HepG2 (cell line): ENCODE results near the gene ANXA9. TPM values are rescaled to one million over a fixed set of nuclear protein-coding genes. Genes with fewer than 3 reads are reported as not detected.

Experiments
- ARNT ChIP-seq: fragments of 450-650 bp; IDR thresholded peaks from 2 replicates; pipeline ENCODE4 v1.6.1; 2017
- ATF1 ChIP-seq: IDR thresholded peaks from 2 replicates; pipeline ENCODE4 v1.6.1; 2016; ENCODE audit warnings: mild to moderate bottlenecking, control low read depth
- ATF3 ChIP-seq: sonication (generic); formaldehyde crosslinking; IDR thresholded peaks from 2 replicates; pipeline ENCODE4 v1.4.0; 2020; ENCODE audit warnings: missing genetic modification reagents
- BORCS8-MEF2B ChIP-seq: sonication (generic); formaldehyde crosslinking; IDR thresholded peaks from 2 replicates; pipeline ENCODE4 v1.8.0; 2022; ENCODE audit warnings: mild to moderate bottlenecking, missing genetic modification reagents
- CTCF ChIP-seq: sonication (generic); formaldehyde crosslinking; IDR thresholded peaks from 2 replicates; pipeline ENCODE4 v1.5.0; 2020; ENCODE audit warnings: mild to moderate bottlenecking, missing genetic modification reagents, moderate library complexity
- DZIP1 ChIP-seq: sonication (generic); formaldehyde crosslinking; IDR thresholded peaks from 2 replicates; pipeline ENCODE4 v1.5.0; 2020; ENCODE audit warnings: mild to moderate bottlenecking, missing genetic modification reagents
- GATAD1 ChIP-seq: IDR thresholded peaks from 2 replicates; pipeline ENCODE4 v1.6.1; 2016; ENCODE audit warnings: missing genetic modification reagents, missing compliant biosample characterization
- GRHL1 ChIP-seq: sonication (generic); formaldehyde crosslinking; conservative IDR thresholded peaks from 2 replicates; pipeline ENCODE4 v1.8.0; 2022; ENCODE audit warnings: missing genetic modification reagents
- HNF4A ChIP-seq: sonication (generic); formaldehyde crosslinking; IDR thresholded peaks from 2 replicates; pipeline ENCODE4 v1.4.0; 2020; ENCODE audit warnings: missing genetic modification reagents
- MLLT10 ChIP-seq: sonication (generic); formaldehyde crosslinking; IDR thresholded peaks from 2 replicates; pipeline ENCODE4 v1.4.0; 2020; ENCODE audit warnings: missing genetic modification reagents
- NFIC ChIP-seq: IDR thresholded peaks from 2 replicates; pipeline ENCODE4 v1.6.1; 2012; ENCODE audit warnings: mild to moderate bottlenecking, low read length, inconsistent platforms
- NONO ChIP-seq, 2 experiments: fragments of 450-650 bp in 1 of 2; sonication (generic) in 1 of 2; formaldehyde crosslinking in 1 of 2; IDR thresholded peaks in 1 of 2; conservative IDR thresholded peaks in 1 of 2; 2 replicates each; pipeline versions ENCODE4 v1.6.1 to v1.8.0; 2017 to 2022; ENCODE audit warnings: mild to moderate bottlenecking in 1 of 2, missing genetic modification reagents in 1 of 2, moderate library complexity in 1 of 2
- NR2F6 ChIP-seq, 2 experiments: IDR thresholded peaks; 2 replicates each; pipeline ENCODE4 v1.6.1; 2016; ENCODE audit warnings: antibody characterized with exemption in 1 of 2, mild to moderate bottlenecking in 1 of 2
- SMARCE1 ChIP-seq: fragments of 450-650 bp; IDR thresholded peaks from 2 replicates; pipeline ENCODE4 v1.6.1; 2017; ENCODE audit warnings: borderline replicate concordance
- TEAD3 ChIP-seq: optimal IDR thresholded peaks from 2 replicates; pipeline ENCODE3; 2016; ENCODE audit warnings: borderline replicate concordance
- ZBTB25 ChIP-seq: IDR thresholded peaks from 2 replicates; pipeline ENCODE4 v1.6.1; 2018; ENCODE audit warnings: missing genetic modification reagents
- ZFP1 ChIP-seq: IDR thresholded peaks from 2 replicates; pipeline ENCODE4 v1.6.1; 2016
- ZNF143 ChIP-seq: sonication (generic); formaldehyde crosslinking; IDR thresholded peaks from 2 replicates; pipeline ENCODE4 v1.4.0; 2020; ENCODE audit warnings: missing genetic modification reagents
- ZNF205 ChIP-seq: IDR thresholded peaks from 2 replicates; pipeline ENCODE4 v1.6.1; 2018; ENCODE audit warnings: missing biosample characterization, missing genetic modification reagents
- ZNF263 ChIP-seq: sonication (generic); formaldehyde crosslinking; IDR thresholded peaks from 2 replicates; pipeline ENCODE4 v1.4.0; 2020; ENCODE audit warnings: missing genetic modification reagents
- ZNF552 ChIP-seq: sonication (generic); formaldehyde crosslinking; IDR thresholded peaks from 2 replicates; pipeline ENCODE4 v1.9.0; 2022; ENCODE audit warnings: missing genetic modification reagents, mild to moderate bottlenecking, borderline replicate concordance
- ZNF746 ChIP-seq: sonication (generic); formaldehyde crosslinking; IDR thresholded peaks from 2 replicates; pipeline ENCODE4 v1.8.0; 2022; ENCODE audit warnings: mild to moderate bottlenecking, missing genetic modification reagents
- polyA plus RNA-seq, 8 experiments: library from polyadenylated mRNA; depleted of rRNA in 3 of 8; stranded (reverse) in 7 of 8; unstranded in 1 of 8; fragments of >200 nt; fragmentation: Illumina TruSeq in 4 of 8; extraction: Trizol in 4 of 8; gene quantifications; 2 replicates each; pipeline versions ENCODE4 v1.2.1 to v1.2.3, GENCODE V29; 2011 to 2016; ENCODE audit warnings: low read depth in 4 of 8, missing spikeins in 1 of 8, mixed read lengths in 1 of 8; ENCODE audit not compliant: insufficient read depth in 1 of 8
- total RNA-seq, 5 experiments: library from RNA; depleted of rRNA; stranded (reverse); fragments of >200 nt; fragmentation: Illumina TruSeq; extraction: Trizol; gene quantifications; 2 replicates each; pipeline ENCODE4 v1.2.3, GENCODE V29; 2016; ENCODE audit warnings: low read depth in 1 of 5

Gene ANXA9
- total and polyA plus RNA-seq, 2 of the 13 experiments (the other 11 are each of a cell fraction or from before 2014, with no cell fraction given), result 13.3 to 23.9 TPM

- TF ChIP-seq DZIP1 (CRISPR knock-in tag) (no peak), MLLT10 (no peak), ATF1 (CRISPR knock-in tag) (no peak), GATAD1 (CRISPR knock-in tag) (peak; percentile 20; the same call in 1 of the 2 replicates), ZNF552 (CRISPR knock-in tag) (no peak), BORCS8-MEF2B (CRISPR knock-in tag) (no peak), NONO (IDR thresholded peaks at IDR 0.05) (no peak), NONO (CRISPR knock-in tag; conservative IDR thresholded peaks at IDR 0.05) (peak; percentile 38; the same call in 1 of the 2 replicates), NFIC (peak; percentile 36; the same call in 1 of the 2 replicates), ATF3 (CRISPR knock-in tag) (peak; percentile 89), TEAD3 (peak; percentile 61), SMARCE1 (no peak), ZNF143 (no peak), ZNF205 (no peak), ARNT (no peak), ZFP1 (CRISPR knock-in tag) (no peak), GRHL1 (CRISPR knock-in tag) (no peak), HNF4A (CRISPR knock-in tag) (peak; percentile 2; the same call in 1 of the 2 replicates), CTCF (CRISPR knock-in tag) (peak; percentile 12; the same call in 1 of the 2 replicates), ZNF263 (CRISPR knock-in tag) (peak; percentile 84), ZBTB25 (CRISPR knock-in tag) (0 out of 2 replicates have a peak, but pooled peaks have one; percentile 32), NR2F6 (IDR thresholded peaks at IDR 0.05) (no peak), NR2F6 (CRISPR knock-in tag; IDR thresholded peaks at IDR 0.05) (peak; percentile 43), ZNF746 (CRISPR knock-in tag) (0 out of 2 replicates have a peak, but pooled peaks have one; percentile 8)
These were observed 801 bp upstream of the ANXA9 start (continued) for GRCh38 chr1:150981177-150981804.
